ENCODE measurements around the gene MICU1. TPM values are rescaled to one million over a fixed set of nuclear protein-coding genes. Genes with fewer than 3 reads are reported as not detected.

MICU1 gene
- total and polyA plus RNA-seq, 2 of the 13 experiments (the other 11 are each of a cell fraction or from before 2014, with no cell fraction given) = 32.5 to 56.1 TPM

DNA sequence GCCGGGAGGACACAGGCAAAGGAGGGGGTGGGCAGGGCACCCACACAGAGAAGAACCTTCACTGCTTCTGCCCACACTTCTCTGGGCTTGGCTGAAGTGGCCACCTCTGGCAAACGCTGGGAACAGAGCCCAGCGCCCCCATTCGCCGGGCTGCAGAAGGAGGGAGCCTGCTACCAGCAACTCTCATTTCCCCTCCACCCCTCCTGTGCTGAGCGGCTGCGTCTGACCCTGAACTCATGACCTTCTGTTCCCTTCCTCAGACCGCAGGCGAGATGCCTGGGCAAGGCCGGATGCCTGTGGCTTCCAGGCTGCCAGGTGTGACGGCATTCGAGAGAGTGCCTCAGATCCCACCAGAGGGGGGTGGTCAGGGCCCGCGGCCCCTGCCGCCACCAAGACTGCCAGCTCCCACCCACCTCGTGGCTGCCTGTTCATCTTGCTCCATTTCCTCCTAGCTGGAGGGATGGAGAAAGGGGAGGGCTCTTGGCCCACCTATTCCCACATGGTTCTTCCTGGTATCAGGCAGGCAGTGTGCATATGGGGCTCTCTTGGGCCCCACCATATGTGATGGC lies 291.0 kb downstream of the MICU1 start (continued):
- peak; percentile 79 for TF ChIP-seq MYC (CRISPR knock-in tag; IDR thresholded peaks at IDR 0.05; ENCODE audit: borderline replicate concordance)
- TF ChIP-seq CBFB (CRISPR knock-in tag; IDR thresholded peaks at IDR 0.05) = peak; percentile 99
- TF ChIP-seq ZNF446 (CRISPR knock-in tag; IDR thresholded peaks at IDR 0.05) = no peak
- no peak for TF ChIP-seq ZNF274 (CRISPR knock-in tag; IDR thresholded peaks at IDR 0.05)
- no peak for TF ChIP-seq SOX13 (IDR thresholded peaks at IDR 0.05)
- peak in 1 of 2 experiments; percentile 67; a peak in 1 of 4 replicates for TF ChIP-seq SOX13 (CRISPR knock-in tag; conservative IDR thresholded peaks at IDR 0.05 in 1 of 2, IDR thresholded peaks at IDR 0.05 in 1 of 2)
- TF ChIP-seq ZNF768 (CRISPR knock-in tag; IDR thresholded peaks at IDR 0.05) = peak; percentile 60; the same call in 1 of the 2 replicates
- 0 out of 2 replicates have a peak, but pooled peaks have one; percentile 50 for TF ChIP-seq ZFP41 (CRISPR knock-in tag; IDR thresholded peaks at IDR 0.05; ENCODE audit: borderline replicate concordance)
- TF ChIP-seq ZNF772 (CRISPR knock-in tag; IDR thresholded peaks at IDR 0.05) = peak; percentile 84; the same call in 1 of the 2 replicates
- TF ChIP-seq, protein P1, sequence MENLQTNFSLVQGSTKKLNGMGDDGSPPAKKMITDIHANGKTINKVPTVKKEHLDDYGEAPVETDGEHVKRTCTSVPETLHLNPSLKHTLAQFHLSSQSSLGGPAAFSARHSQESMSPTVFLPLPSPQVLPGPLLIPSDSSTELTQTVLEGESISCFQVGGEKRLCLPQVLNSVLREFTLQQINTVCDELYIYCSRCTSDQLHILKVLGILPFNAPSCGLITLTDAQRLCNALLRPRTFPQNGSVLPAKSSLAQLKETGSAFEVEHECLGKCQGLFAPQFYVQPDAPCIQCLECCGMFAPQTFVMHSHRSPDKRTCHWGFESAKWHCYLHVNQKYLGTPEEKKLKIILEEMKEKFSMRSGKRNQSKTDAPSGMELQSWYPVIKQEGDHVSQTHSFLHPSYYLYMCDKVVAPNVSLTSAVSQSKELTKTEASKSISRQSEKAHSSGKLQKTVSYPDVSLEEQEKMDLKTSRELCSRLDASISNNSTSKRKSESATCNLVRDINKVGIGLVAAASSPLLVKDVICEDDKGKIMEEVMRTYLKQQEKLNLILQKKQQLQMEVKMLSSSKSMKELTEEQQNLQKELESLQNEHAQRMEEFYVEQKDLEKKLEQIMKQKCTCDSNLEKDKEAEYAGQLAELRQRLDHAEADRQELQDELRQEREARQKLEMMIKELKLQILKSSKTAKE (CRISPR knock-in tag; IDR thresholded peaks at IDR 0.05; ENCODE audit: borderline replicate concordance) = peak; percentile 91
- no peak for TF ChIP-seq ZNF773 (CRISPR knock-in tag; IDR thresholded peaks at IDR 0.05; ENCODE audit: borderline replicate concordance)
- TF ChIP-seq ZNF569 (CRISPR knock-in tag; IDR thresholded peaks at IDR 0.05; ENCODE audit: borderline replicate concordance) = no peak
- no peak; the same call in 1 of the 2 replicates for TF ChIP-seq KDM6A (CRISPR knock-in tag; IDR thresholded peaks at IDR 0.05; ENCODE audit: low read depth)
- no peak for TF ChIP-seq ZNF24 (IDR thresholded peaks at IDR 0.05)
- no peak for TF ChIP-seq ZNF737 (CRISPR knock-in tag; IDR thresholded peaks at IDR 0.05; ENCODE audit: borderline replicate concordance)
- no peak for TF ChIP-seq NR1H2 (CRISPR knock-in tag; IDR thresholded peaks at IDR 0.05; ENCODE audit: borderline replicate concordance, low read depth)
- no peak for TF ChIP-seq ZNF44 (CRISPR knock-in tag; IDR thresholded peaks at IDR 0.05)
- TF ChIP-seq HNRNPK (IDR thresholded peaks at IDR 0.05; ENCODE audit: low read depth, low read length, poor library complexity, severe bottlenecking) = no peak
- peak; percentile 67; the same call in 1 of the 2 replicates for TF ChIP-seq ZNF556 (CRISPR knock-in tag; IDR thresholded peaks at IDR 0.05; ENCODE audit: borderline replicate concordance)
- 0 out of 2 replicates have a peak, but pooled peaks have one; percentile 6 for TF ChIP-seq RFX5 (IDR thresholded peaks at IDR 0.05; ENCODE audit: low read depth, low read length)
- TF ChIP-seq ZNF496 (CRISPR knock-in tag; IDR thresholded peaks at IDR 0.05; ENCODE audit: insufficient replicate concordance) = no peak
- TF ChIP-seq ZNF749 (CRISPR knock-in tag; IDR thresholded peaks at IDR 0.05; ENCODE audit: borderline replicate concordance) = no peak
- TF ChIP-seq GABPB1 (CRISPR knock-in tag; IDR thresholded peaks at IDR 0.05) = peak; percentile 70
- TF ChIP-seq AGO2 (optimal IDR thresholded peaks at IDR 0.05; ENCODE audit: low read depth, low read length) = peak; percentile 84
- TF ChIP-seq, protein P2, sequence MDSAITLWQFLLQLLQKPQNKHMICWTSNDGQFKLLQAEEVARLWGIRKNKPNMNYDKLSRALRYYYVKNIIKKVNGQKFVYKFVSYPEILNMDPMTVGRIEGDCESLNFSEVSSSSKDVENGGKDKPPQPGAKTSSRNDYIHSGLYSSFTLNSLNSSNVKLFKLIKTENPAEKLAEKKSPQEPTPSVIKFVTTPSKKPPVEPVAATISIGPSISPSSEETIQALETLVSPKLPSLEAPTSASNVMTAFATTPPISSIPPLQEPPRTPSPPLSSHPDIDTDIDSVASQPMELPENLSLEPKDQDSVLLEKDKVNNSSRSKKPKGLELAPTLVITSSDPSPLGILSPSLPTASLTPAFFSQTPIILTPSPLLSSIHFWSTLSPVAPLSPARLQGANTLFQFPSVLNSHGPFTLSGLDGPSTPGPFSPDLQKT (CRISPR knock-in tag; IDR thresholded peaks at IDR 0.05; ENCODE audit: borderline replicate concordance) = no peak

Measured in HepG2 (cell line).